Hepatocyte (in vitro differentiated cells): ENCODE data around the gene CENPT. TPM values are rescaled to one million over a fixed set of nuclear protein-coding genes. Genes with fewer than 3 reads are reported as not detected.

ENCODE experiments used
- DNase-seq: peaks from one replicate; pipeline ENCODE4 v3.0.0-alpha.2; 2016; ENCODE audit warnings: low spot score
- H2AFZ ChIP-seq: fragments of 200-600 bp; sonication (generic); 2 replicates; pipeline ENCODE4 v1.6.0; 2016; ENCODE audit warnings: antibody characterized with exemption, mild to moderate bottlenecking
- H3K27ac ChIP-seq: fragments of 200-600 bp; sonication (generic); 2 replicates; pipeline ENCODE4 v1.5.1; 2016; ENCODE audit warnings: mild to moderate bottlenecking
- H3K27me3 ChIP-seq: fragments of 200-600 bp; sonication (generic); 2 replicates; pipeline ENCODE4 v1.6.1; 2016
- H3K36me3 ChIP-seq: fragments of 200-600 bp; sonication (generic); replicated peaks from 2 replicates; pipeline ENCODE4 v1.5.1; 2016; ENCODE audit warnings: low read depth; ENCODE audit not compliant: insufficient read depth
- H3K4me1 ChIP-seq: fragments of 200-600 bp; sonication (generic); 2 replicates; pipeline ENCODE4 v1.5.1; 2016; ENCODE audit warnings: mild to moderate bottlenecking, moderate library complexity; ENCODE audit not compliant: insufficient read depth
- H3K4me2 ChIP-seq: fragments of 200-600 bp; sonication (generic); 2 replicates; pipeline ENCODE4 v1.6.0; 2016
- H3K4me3 ChIP-seq: fragments of 200-600 bp; sonication (generic); 2 replicates; pipeline ENCODE4 v1.5.1; 2016; ENCODE audit warnings: mild to moderate bottlenecking
- H3K79me2 ChIP-seq: fragments of 200-600 bp; sonication (generic); 2 replicates; pipeline ENCODE4 v1.6.0; 2017; ENCODE audit warnings: mild to moderate bottlenecking
- H3K9me2 ChIP-seq: fragments of 200-600 bp; sonication (generic); replicated peaks from 2 replicates; pipeline ENCODE4 v1.6.0; 2017; ENCODE audit warnings: mild to moderate bottlenecking; ENCODE audit not compliant: insufficient read depth
- H3K9me3 ChIP-seq: fragments of 200-600 bp; sonication (generic); 2 replicates; pipeline ENCODE4 v1.5.1; 2016; ENCODE audit warnings: low read depth, mild to moderate bottlenecking
- H4K20me1 ChIP-seq: fragments of 200-600 bp; sonication (generic); 2 replicates; pipeline ENCODE4 v1.6.0; 2016; ENCODE audit warnings: mild to moderate bottlenecking; ENCODE audit not compliant: insufficient read depth, poor library complexity, severe bottlenecking
- CTCF ChIP-seq: fragments of 200-600 bp; sonication (generic); IDR thresholded peaks from 2 replicates; pipeline ENCODE4 v1.5.1; 2016; ENCODE audit warnings: antibody characterized with exemption, mild to moderate bottlenecking; ENCODE audit not compliant: poor library complexity
- EZH2 ChIP-seq: fragments of 200-600 bp; sonication (generic); IDR thresholded peaks from 2 replicates; pipeline ENCODE4 v1.6.1; 2016; ENCODE audit warnings: antibody characterized with exemption, mild to moderate bottlenecking, borderline replicate concordance
- EZH2phosphoT487 ChIP-seq: fragments of 200-600 bp; sonication (generic); IDR thresholded peaks from one replicate; pipeline ENCODE4 v1.6.1; 2018; ENCODE audit warnings: antibody characterized with exemption, mild to moderate bottlenecking, low read depth, moderate library complexity; ENCODE audit not compliant: unreplicated experiment, severe bottlenecking
- WGBS: methylation state at CpG from one replicate; pipeline ENCODE4 v1.1.6; 2016; ENCODE audit warnings: low lambda C conversion rate; ENCODE audit errors: missing lambda C conversion rate; 5-methylcytosine and 5-hydroxymethylcytosine counted together
- polyA plus RNA-seq: library from polyadenylated mRNA; unstranded; fragments of >200 nt; fragmentation: Nextera tagmentation; extraction: Ambion mirVana; gene quantifications from 2 replicates; pipeline ENCODE4 v1.2.1, GENCODE V29; 2016
- total RNA-seq: library from RNA; depleted of rRNA; stranded (reverse); fragments of >200 nt; gene quantifications from 2 replicates; pipeline ENCODE4 v1.2.3, GENCODE V29; 2014

Gene CENPT
- total and polyA plus RNA-seq, 2 experiments from 2014 or later = 38.1 to 84.0 TPM

DNA sequence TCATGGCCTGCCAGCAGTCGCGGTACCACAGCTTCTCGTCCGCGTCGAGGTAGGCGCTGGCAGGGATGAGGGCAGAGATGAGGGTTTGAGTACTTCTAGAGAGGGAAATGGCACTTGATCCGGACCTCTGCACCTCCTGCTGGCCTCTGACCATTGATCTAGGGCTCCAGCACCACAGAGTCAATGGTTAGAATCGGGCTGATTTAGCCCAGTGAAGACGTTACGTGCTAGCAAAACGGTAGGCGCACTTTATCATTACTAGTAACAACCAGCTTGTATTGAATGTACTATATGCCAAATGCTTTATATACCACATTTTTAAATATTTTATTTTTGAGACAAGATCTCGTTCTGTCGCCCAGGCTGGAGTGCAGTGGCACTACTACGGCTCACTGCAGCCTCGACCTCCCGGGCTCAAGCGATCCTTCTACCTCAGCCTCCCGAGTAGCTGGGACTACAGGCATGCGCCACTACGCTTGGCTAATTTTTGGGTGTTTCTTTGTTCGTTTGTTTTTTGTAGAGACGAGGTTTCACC, 40.3 kb downstream of the CENPT start:
- Histone ChIP-seq H3K9me2 (no peaks in the 10 kb centered on the region), H3K27ac (peak overlapping the region; percentile 51), H4K20me1 (no peaks in the 10 kb centered on the region), H3K36me3 (no peaks in the 10 kb centered on the region), H3K4me3 (peak overlapping the region; percentile 84), H3K79me2 (peaks cover 40% of the 10 kb centered on the region), H3K4me1 (peaks cover 16% of the 10 kb centered on the region), H3K9me3 (no peaks in the 10 kb centered on the region), H2AFZ (peak overlapping the region; percentile 69), H3K27me3 (no peaks in the 10 kb centered on the region), H3K4me2 (peak overlapping the region; percentile 87)
- no peak for DNase-seq
- TF ChIP-seq EZH2phosphoT487 = no peak
- no peak for TF ChIP-seq EZH2
- TF ChIP-seq CTCF = peak; percentile 24
- 34% methylated on average over 24 of the region's 24 CpGs for WGBS

GRCh38 chr16:67806428-67807147, 40.9 kb downstream of the CENPT start, which contains the start of the genes RANBP10 and TSNAXIP1:
Gene RANBP10 (minus strand): TSS chr16:67806560. CDS start chr16:67806536, 24 bp downstream.
Gene TSNAXIP1 (plus strand): TSS chr16:67806889. CDS start chr16:67807150, 261 bp downstream.
- WGBS = 1% methylated on average over 45 of the region's 54 CpGs
- H3K9me3 ChIP-seq = no peaks in the 10 kb centered on the region
- H3K4me3 ChIP-seq = peak within 1 kb of the TSS; percentile 84
- H2AFZ ChIP-seq = peak within 1 kb of the TSS; percentile 69
- H4K20me1 ChIP-seq = peaks cover 2% of the 10 kb centered on the region
- no peaks in the 10 kb centered on the region for H3K36me3 ChIP-seq
- H3K27me3 ChIP-seq = no peaks in the 10 kb centered on the region
- TF ChIP-seq EZH2 = no peak
- no peak for TF ChIP-seq EZH2phosphoT487
- TF ChIP-seq CTCF = no peak
- H3K4me1 ChIP-seq = peaks cover 16% of the 10 kb centered on the region
- peaks cover 46% of the 10 kb centered on the region for H3K79me2 ChIP-seq
- DNase-seq = peak; percentile 99
- H3K4me2 ChIP-seq = peak within 1 kb of the TSS; percentile 89
- no peaks in the 10 kb centered on the region for H3K9me2 ChIP-seq
- H3K27ac ChIP-seq = peak within 1 kb of the TSS; percentile 60

DNA sequence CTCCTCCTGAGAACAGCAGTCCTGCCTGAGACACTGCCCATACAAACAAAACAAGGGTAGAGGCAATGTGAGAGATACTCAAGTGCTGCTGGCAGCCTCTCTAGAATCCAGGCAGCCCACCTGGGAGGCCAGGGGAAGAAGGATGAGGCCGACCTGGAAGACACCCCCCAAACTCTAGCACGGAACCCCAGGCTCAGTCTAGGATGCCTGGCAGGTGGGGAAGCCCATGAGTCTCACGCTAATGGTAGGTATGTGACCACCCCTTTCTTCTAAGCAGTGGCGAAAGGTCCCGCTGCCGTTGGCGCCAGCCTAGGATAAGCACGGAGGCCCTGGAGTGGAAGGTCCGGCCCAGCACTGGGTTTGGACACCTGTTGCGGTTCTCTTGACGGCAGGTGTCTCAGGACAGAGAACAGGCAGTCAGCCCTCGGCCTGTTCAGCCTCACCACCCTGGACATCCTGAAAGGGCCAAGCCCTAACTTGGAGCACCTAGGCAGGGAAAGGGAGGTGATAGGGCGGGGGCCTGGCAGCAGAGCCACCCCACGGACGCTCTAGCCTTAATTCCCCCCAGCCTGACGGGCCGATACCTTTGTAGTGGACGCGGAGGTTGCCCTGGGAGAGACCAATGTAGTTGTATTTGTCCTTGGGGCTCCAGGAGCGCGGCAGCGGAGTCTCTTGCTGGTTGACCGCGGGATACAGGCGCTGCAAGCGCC, 41.6 kb downstream of the CENPT start:
- Histone ChIP-seq H3K4me2 (peak overlapping the region; percentile 89), H3K27me3 (no peaks in the 10 kb centered on the region), H3K4me1 (peaks cover 16% of the 10 kb centered on the region), H3K9me3 (no peaks in the 10 kb centered on the region), H3K79me2 (peaks cover 53% of the 10 kb centered on the region), H3K9me2 (no peaks in the 10 kb centered on the region), H3K4me3 (peak overlapping the region; percentile 52), H4K20me1 (peaks cover 10% of the 10 kb centered on the region), H3K36me3 (no peaks in the 10 kb centered on the region), H2AFZ (peak overlapping the region; percentile 61), H3K27ac (peak overlapping the region; percentile 60)
- DNase-seq = no peak
- 2% methylated on average over 18 of the region's 26 CpGs for WGBS
- TF ChIP-seq EZH2phosphoT487 = no peak
- no peak for TF ChIP-seq EZH2
- no peak for TF ChIP-seq CTCF
